Gastroesophageal sphincter (tissue), 3 donors: ENCODE measurements around the gene LRRIQ1.

Source experiments
- POLR2A ChIP-seq, 2 donors: fragments of 450-650 bp; IDR thresholded peaks; one replicate each; pipeline ENCODE4 v1.6.1; 2017; ENCODE audit warnings: antibody characterized with exemption in 2 of 2, mild to moderate bottlenecking in 2 of 2, moderate library complexity in 1 of 2
- TF ChIP-seq, protein P1 (sequence below), 4 experiments: fragments of 200-600 bp in 2 of 4; fragments of 450-650 bp in 2 of 4; sonication (generic) in 1 of 4; IDR thresholded peaks; one replicate each; pipeline ENCODE4 v1.5.1; 2017 to 2019; ENCODE audit warnings: antibody characterized with exemption in 4 of 4, mild to moderate bottlenecking in 2 of 4, moderate library complexity in 2 of 4

GRCh38 chr12:84995641-84996040 is 40.5 kb upstream of the LRRIQ1 start:
- TF ChIP-seq, protein P1, sequence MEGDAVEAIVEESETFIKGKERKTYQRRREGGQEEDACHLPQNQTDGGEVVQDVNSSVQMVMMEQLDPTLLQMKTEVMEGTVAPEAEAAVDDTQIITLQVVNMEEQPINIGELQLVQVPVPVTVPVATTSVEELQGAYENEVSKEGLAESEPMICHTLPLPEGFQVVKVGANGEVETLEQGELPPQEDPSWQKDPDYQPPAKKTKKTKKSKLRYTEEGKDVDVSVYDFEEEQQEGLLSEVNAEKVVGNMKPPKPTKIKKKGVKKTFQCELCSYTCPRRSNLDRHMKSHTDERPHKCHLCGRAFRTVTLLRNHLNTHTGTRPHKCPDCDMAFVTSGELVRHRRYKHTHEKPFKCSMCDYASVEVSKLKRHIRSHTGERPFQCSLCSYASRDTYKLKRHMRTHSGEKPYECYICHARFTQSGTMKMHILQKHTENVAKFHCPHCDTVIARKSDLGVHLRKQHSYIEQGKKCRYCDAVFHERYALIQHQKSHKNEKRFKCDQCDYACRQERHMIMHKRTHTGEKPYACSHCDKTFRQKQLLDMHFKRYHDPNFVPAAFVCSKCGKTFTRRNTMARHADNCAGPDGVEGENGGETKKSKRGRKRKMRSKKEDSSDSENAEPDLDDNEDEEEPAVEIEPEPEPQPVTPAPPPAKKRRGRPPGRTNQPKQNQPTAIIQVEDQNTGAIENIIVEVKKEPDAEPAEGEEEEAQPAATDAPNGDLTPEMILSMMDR (IDR thresholded peaks at IDR 0.05) = no peak
- no peak for TF ChIP-seq POLR2A (IDR thresholded peaks at IDR 0.05)
